GM20000 (cell line): ENCODE results near the gene ADGB.

Experiments
- DNase-seq: peaks from one replicate; pipeline ENCODE4 v3.0.0; 2012; ENCODE audit warnings: low spot score
- CTCF ChIP-seq: IDR thresholded peaks from 2 replicates; pipeline ENCODE4 v1.5.1; 2012; ENCODE audit warnings: mild to moderate bottlenecking, control low read depth; ENCODE audit errors: extremely low read depth, missing control alignments

Gene ADGB

DNA sequence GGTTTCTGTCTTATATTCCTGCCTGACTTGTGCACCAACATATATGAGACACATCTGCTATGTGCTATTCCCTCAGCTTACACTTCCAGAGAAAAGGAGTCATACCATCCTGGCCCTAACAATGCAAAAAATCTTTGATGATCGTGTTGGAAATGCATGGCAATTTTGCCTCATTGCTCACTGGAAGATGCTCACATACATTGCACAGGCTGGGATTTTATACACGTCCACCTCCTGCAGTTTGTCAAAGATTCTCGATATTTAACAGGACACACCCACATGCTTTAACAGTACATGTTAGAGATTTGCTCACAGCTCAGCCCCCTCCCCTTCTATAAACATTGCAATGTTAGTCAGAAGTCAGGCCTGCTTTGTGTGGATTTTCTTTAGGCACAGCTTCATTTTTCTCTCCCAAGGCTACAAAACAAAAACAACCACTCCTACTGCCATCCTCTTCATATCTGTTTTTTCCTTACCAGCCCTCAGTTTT, 66.1 kb downstream of the ADGB start:
- DNase-seq, result no peak
- no peak for TF ChIP-seq CTCF

DNA sequence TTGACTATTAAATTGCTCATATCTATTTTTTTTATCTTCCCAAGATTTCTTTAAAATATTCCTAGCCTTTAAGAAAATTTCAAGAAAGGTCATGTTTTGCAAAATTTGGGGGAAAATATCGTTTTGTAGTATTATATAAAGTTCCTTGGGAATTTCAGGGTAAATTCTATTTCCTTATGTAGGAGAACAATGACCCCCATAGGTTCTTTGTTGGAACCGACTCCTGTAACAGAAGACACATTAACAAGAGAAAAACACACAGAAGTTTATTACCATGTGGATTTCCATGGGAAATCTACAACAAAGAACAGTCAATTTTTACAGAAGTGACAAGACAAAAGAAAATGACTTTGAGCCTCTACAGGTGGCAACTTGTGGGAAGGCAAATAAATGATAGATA, 68.1 kb downstream of the ADGB start:
- no peak for DNase-seq
- TF ChIP-seq CTCF, result no peak

GRCh38 chr6:146670161-146670560, 71.4 kb downstream of the ADGB start:
- DNase-seq, result no peak
- no peak for TF ChIP-seq CTCF

GRCh38 chr6:146673069-146673468, 74.3 kb downstream of the ADGB start:
- no peak for TF ChIP-seq CTCF
- no peak for DNase-seq

DNA sequence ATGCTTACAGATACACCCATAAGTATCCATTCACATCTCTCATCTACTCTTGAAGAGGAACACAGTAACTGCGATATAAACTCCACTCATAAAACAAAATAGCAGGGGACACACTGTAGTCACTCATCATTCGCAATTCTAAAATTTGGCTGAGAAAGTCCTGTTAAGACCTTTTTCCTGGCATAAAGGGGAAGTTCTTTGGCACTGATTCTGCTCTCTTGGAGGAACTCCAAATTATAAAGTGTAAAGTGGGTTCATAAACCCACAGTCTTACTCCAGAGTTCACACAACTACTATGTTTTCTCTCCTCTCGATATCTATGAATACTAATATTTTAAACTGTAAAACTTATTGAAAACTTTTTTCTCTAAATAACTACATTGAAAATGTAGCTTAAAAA, 80.6 kb downstream of the ADGB start:
- no peak for DNase-seq
- TF ChIP-seq CTCF, result no peak

DNA sequence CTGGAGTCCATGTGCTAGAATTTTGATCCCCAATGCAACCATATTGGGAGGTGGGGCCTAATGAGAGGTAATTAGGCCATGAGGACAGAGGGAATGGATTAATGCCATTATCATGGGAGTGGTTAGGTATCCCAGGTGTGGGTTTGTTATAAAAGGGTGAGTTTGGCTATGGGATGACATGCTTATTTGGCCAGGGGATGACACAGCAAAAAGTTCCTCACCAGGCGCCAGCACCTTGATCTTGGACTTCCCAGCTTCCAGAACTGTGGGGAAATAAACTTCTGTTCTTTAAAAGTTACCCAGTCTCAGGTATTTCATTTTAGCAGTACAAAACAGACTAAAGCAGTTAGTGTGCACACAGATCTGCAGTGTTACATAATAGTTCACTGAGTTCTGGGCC, 84.1 kb downstream of the ADGB start:
- no peak for DNase-seq
- no peak for TF ChIP-seq CTCF

DNA sequence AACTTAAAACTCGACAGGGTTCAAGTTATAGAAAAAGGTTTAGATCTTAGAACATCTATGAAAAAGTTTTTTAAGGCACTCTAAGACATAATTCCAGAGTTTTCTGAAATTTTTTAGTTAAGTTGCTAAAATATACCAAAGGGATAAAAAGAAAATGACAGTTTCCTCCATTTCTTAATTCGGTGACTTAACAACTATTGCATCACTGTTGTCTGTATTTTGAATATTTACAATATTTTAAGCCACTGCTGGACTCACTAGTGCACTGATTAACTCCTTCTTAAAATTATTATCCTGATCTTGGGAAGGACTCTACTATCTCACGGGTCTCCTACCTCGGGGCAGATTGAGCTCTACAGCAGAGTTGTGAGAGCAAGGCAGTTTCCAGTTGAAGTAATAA, 91.0 kb downstream of the ADGB start:
- TF ChIP-seq CTCF, result no peak
- DNase-seq, result no peak
